Gastrocnemius medialis (tissue), 4 donors: ENCODE results near the gene VHLL.

ENCODE experiments used
- POLR2A ChIP-seq, 2 donors: fragments of 450-650 bp; IDR thresholded peaks; one replicate each; pipeline ENCODE4 v1.6.1; 2017; ENCODE audit warnings: antibody characterized with exemption in 2 of 2, mild to moderate bottlenecking in 2 of 2, moderate library complexity in 2 of 2
- TF ChIP-seq, protein P1 (sequence below), 5 experiments: fragments of 450-650 bp in 3 of 5; fragments of 200-600 bp in 2 of 5; sonication (generic) in 2 of 5; IDR thresholded peaks in 4 of 5; conservative IDR thresholded peaks in 1 of 5; 1 replicate in 4 of 5; 2 replicates in 1 of 5; pipeline ENCODE4 v1.5.1; 2016 to 2019; ENCODE audit warnings: antibody characterized with exemption in 5 of 5, mild to moderate bottlenecking in 3 of 5, moderate library complexity in 3 of 5

DNA sequence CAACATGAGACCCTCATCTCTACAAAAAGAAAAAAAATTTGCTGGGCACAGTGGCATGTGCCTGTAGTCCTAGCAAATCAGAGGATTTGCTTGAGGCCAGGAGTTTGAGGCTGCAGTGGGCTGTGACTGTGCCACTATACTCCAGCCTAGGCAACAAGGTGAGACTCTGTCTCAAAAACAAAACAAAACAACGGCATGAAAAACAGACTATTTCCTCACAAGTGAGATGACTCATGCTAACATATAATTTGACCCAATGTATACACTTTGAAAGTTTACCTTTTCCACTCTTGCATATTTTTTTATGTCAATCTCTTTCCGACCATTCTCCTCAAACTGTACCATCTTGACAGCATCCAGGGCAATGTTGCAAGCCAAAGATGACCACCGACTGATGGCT, 21.5 kb upstream of the VHLL start:
- TF ChIP-seq, protein P1, sequence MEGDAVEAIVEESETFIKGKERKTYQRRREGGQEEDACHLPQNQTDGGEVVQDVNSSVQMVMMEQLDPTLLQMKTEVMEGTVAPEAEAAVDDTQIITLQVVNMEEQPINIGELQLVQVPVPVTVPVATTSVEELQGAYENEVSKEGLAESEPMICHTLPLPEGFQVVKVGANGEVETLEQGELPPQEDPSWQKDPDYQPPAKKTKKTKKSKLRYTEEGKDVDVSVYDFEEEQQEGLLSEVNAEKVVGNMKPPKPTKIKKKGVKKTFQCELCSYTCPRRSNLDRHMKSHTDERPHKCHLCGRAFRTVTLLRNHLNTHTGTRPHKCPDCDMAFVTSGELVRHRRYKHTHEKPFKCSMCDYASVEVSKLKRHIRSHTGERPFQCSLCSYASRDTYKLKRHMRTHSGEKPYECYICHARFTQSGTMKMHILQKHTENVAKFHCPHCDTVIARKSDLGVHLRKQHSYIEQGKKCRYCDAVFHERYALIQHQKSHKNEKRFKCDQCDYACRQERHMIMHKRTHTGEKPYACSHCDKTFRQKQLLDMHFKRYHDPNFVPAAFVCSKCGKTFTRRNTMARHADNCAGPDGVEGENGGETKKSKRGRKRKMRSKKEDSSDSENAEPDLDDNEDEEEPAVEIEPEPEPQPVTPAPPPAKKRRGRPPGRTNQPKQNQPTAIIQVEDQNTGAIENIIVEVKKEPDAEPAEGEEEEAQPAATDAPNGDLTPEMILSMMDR (IDR thresholded peaks at IDR 0.05 in 4 of 5, conservative IDR thresholded peaks at IDR 0.05 in 1 of 5), result no peak
- no peak for TF ChIP-seq POLR2A (IDR thresholded peaks at IDR 0.05)
